ENCODE measurements around the gene NAV2. TPM values are rescaled to one million over a fixed set of nuclear protein-coding genes. Genes with fewer than 3 reads are reported as not detected.

The NAV2 gene
- total and polyA plus RNA-seq, 2 donors (not counting 1 experiment from before 2014, with no cell fraction given): 8.1 to 14.0 TPM

GRCh38 chr11:19683862-19684491 is 28.7 kb upstream of the NAV2 start:
- H2AFZ ChIP-seq (ENCODE audit: low read length): no peak overlapping the region
- H3K79me2 ChIP-seq (ENCODE audit: control insufficient read depth, insufficient read depth, low read length): no peaks in the 10 kb centered on the region
- H3K4me2 ChIP-seq (ENCODE audit: extremely low read depth, insufficient read depth, low read length): no peak overlapping the region
- H3K9ac ChIP-seq (ENCODE audit: insufficient read depth, low read length): no peak overlapping the region
- H4K20me1 ChIP-seq (ENCODE audit: control insufficient read depth, extremely low read depth, insufficient read depth, low read length): no peaks in the 10 kb centered on the region
- peaks cover 17% of the 10 kb centered on the region for H3K4me1 ChIP-seq (ENCODE audit: control insufficient read depth, extremely low read depth, insufficient read depth, low read length)
- H3K4me3 ChIP-seq (replicated peaks in 1 of 4; ENCODE audit: control extremely low read depth in 1 of 4, insufficient read depth in 1 of 4, low read depth in 3 of 4, low read length in 4 of 4): no peak overlapping the region
- no peak overlapping the region for H3K27ac ChIP-seq (ENCODE audit: insufficient read depth, low read length)
- no peak for DNase-seq (ENCODE audit: low read depth in 2 of 2)
- no peaks in the 10 kb centered on the region for H3K9me3 ChIP-seq (ENCODE audit: control insufficient read depth, insufficient read depth, low read depth, low read length)
- TF ChIP-seq EZH2 (IDR thresholded peaks at IDR 0.05; ENCODE audit: low read length, missing control alignments) (no peak), CTCF (conservative IDR thresholded peaks at IDR 0.05 in 1 of 2, IDR thresholded peaks at IDR 0.05 in 1 of 2; ENCODE audit: low read depth in 1 of 2, low read length in 2 of 2) (no peak)
- no peaks in the 10 kb centered on the region for H3K36me3 ChIP-seq (ENCODE audit: control insufficient read depth, insufficient read depth, low read length)
- no peaks in the 10 kb centered on the region for H3K27me3 ChIP-seq (ENCODE audit: control insufficient read depth, insufficient read depth, low read length)

- H4K20me1 ChIP-seq (ENCODE audit: control insufficient read depth, extremely low read depth, insufficient read depth, low read length): no peaks in the 10 kb centered on the region
- H3K27ac ChIP-seq (ENCODE audit: insufficient read depth, low read length): no peak overlapping the region
- H3K4me2 ChIP-seq (ENCODE audit: extremely low read depth, insufficient read depth, low read length): no peak overlapping the region
- H3K36me3 ChIP-seq (ENCODE audit: control insufficient read depth, insufficient read depth, low read length): no peaks in the 10 kb centered on the region
- H2AFZ ChIP-seq (ENCODE audit: low read length): no peak overlapping the region
- no peaks in the 10 kb centered on the region for H3K27me3 ChIP-seq (ENCODE audit: control insufficient read depth, insufficient read depth, low read length)
- H3K9me3 ChIP-seq (ENCODE audit: control insufficient read depth, insufficient read depth, low read depth, low read length): no peaks in the 10 kb centered on the region
- no peak overlapping the region for H3K9ac ChIP-seq (ENCODE audit: insufficient read depth, low read length)
- peaks cover 7% of the 10 kb centered on the region for H3K4me1 ChIP-seq (ENCODE audit: control insufficient read depth, extremely low read depth, insufficient read depth, low read length)
- no peak for TF ChIP-seq CTCF (conservative IDR thresholded peaks at IDR 0.05 in 1 of 2, IDR thresholded peaks at IDR 0.05 in 1 of 2; ENCODE audit: low read depth in 1 of 2, low read length in 2 of 2)
- no peak for TF ChIP-seq EZH2 (IDR thresholded peaks at IDR 0.05; ENCODE audit: low read length, missing control alignments)
- no peak overlapping the region for H3K4me3 ChIP-seq (replicated peaks in 1 of 4; ENCODE audit: control extremely low read depth in 1 of 4, insufficient read depth in 1 of 4, low read depth in 3 of 4, low read length in 4 of 4)
- no peaks in the 10 kb centered on the region for H3K79me2 ChIP-seq (ENCODE audit: control insufficient read depth, insufficient read depth, low read length)
- no peak for DNase-seq (ENCODE audit: low read depth in 2 of 2)
Measured at GRCh38 chr11:19686234-19686633, 26.4 kb upstream of the NAV2 start.

DNA sequence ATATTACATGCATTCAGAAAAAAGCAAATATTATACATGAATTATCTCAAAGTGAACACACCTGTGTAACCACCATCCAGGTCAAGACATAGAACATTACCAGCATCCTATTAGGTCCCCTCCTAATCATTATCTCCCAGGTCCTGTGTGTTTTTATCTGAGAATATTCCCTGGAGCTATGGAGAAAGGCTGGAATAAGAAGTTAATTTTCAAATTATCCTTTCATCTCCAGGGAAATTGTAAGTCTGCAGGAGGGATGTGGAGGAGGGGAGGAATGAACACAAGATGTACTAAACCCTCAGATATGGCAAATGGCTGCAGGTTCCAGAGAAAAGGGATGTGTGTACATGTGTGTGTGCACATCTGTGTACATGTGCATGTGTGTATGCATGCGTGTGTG is 25.2 kb upstream of the NAV2 start:
- no peak overlapping the region for H3K27ac ChIP-seq (ENCODE audit: insufficient read depth, low read length)
- H3K36me3 ChIP-seq (ENCODE audit: control insufficient read depth, insufficient read depth, low read length): no peaks in the 10 kb centered on the region
- H3K27me3 ChIP-seq (ENCODE audit: control insufficient read depth, insufficient read depth, low read length): no peaks in the 10 kb centered on the region
- H3K9me3 ChIP-seq (ENCODE audit: control insufficient read depth, insufficient read depth, low read depth, low read length): no peaks in the 10 kb centered on the region
- H3K4me2 ChIP-seq (ENCODE audit: extremely low read depth, insufficient read depth, low read length): no peak overlapping the region
- TF ChIP-seq EZH2 (IDR thresholded peaks at IDR 0.05; ENCODE audit: low read length, missing control alignments) (no peak), CTCF (conservative IDR thresholded peaks at IDR 0.05 in 1 of 2, IDR thresholded peaks at IDR 0.05 in 1 of 2; ENCODE audit: low read depth in 1 of 2, low read length in 2 of 2) (no peak)
- peaks cover 7% of the 10 kb centered on the region for H3K4me1 ChIP-seq (ENCODE audit: control insufficient read depth, extremely low read depth, insufficient read depth, low read length)
- H3K79me2 ChIP-seq (ENCODE audit: control insufficient read depth, insufficient read depth, low read length): no peaks in the 10 kb centered on the region
- no peaks in the 10 kb centered on the region for H4K20me1 ChIP-seq (ENCODE audit: control insufficient read depth, extremely low read depth, insufficient read depth, low read length)
- no peak overlapping the region for H3K9ac ChIP-seq (ENCODE audit: insufficient read depth, low read length)
- H3K4me3 ChIP-seq (replicated peaks in 1 of 4; ENCODE audit: control extremely low read depth in 1 of 4, insufficient read depth in 1 of 4, low read depth in 3 of 4, low read length in 4 of 4): no peak overlapping the region
- no peak for DNase-seq (ENCODE audit: low read depth in 2 of 2)
- no peak overlapping the region for H2AFZ ChIP-seq (ENCODE audit: low read length)
